HG03378 (cell line): Measurements from ENCODE around the gene PROSER2.

ENCODE experiments used
- ATAC-seq: cut with Tn5 transposase; IDR thresholded peaks from one replicate; pipeline ENCODE4 v1.9.1; 2021; ENCODE audit warnings: mild to moderate bottlenecking, moderate library complexity; ENCODE audit not compliant: unreplicated experiment

PROSER2 gene

GRCh38 chr10:11823122-11823988 lies at the start of gene PROSER2:
Gene PROSER2 (plus strand): TSS chr10:11823356. CDS start chr10:11852078, 28,722 bp downstream.
- no peak for ATAC-seq

- ATAC-seq = no peak
Observed at GRCh38 chr10:11773761-11774441, 49.3 kb upstream of the PROSER2 start.

- no peak for ATAC-seq
Observed at GRCh38 chr10:11775412-11775811, 47.7 kb upstream of the PROSER2 start.

- no peak for ATAC-seq
Observed at GRCh38 chr10:11776080-11776479, 47.1 kb upstream of the PROSER2 start.

GRCh38 chr10:11781114-11781513 lies 42.0 kb upstream of the PROSER2 start:
- no peak for ATAC-seq

GRCh38 chr10:11782793-11783557 lies 40.2 kb upstream of the PROSER2 start:
- ATAC-seq = peak; percentile 75

GRCh38 chr10:11783558-11783865 lies 39.6 kb upstream of the PROSER2 start:
- no peak for ATAC-seq

GRCh38 chr10:11787374-11787773 lies 35.8 kb upstream of the PROSER2 start:
- ATAC-seq = no peak

GRCh38 chr10:11787846-11788245 lies 35.3 kb upstream of the PROSER2 start:
- no peak for ATAC-seq

- no peak for ATAC-seq
Observed at GRCh38 chr10:11789306-11789705, 33.9 kb upstream of the PROSER2 start.

GRCh38 chr10:11789956-11790355 lies 33.2 kb upstream of the PROSER2 start:
- no peak for ATAC-seq

GRCh38 chr10:11793762-11794479 lies 29.2 kb upstream of the PROSER2 start:
- no peak for ATAC-seq

GRCh38 chr10:11794566-11794965 lies 28.6 kb upstream of the PROSER2 start:
- ATAC-seq = no peak

GRCh38 chr10:11795101-11795920 lies 27.8 kb upstream of the PROSER2 start:
- ATAC-seq = no peak

GRCh38 chr10:11796474-11796873 lies 26.7 kb upstream of the PROSER2 start:
- ATAC-seq = no peak

GRCh38 chr10:11797281-11797680 lies 25.9 kb upstream of the PROSER2 start:
- no peak for ATAC-seq

GRCh38 chr10:11797847-11798633 lies 25.1 kb upstream of the PROSER2 start:
- no peak for ATAC-seq

GRCh38 chr10:11798845-11799735 lies 24.1 kb upstream of the PROSER2 start:
- no peak for ATAC-seq
